B cell (primary cell): ENCODE data around the gene MAP7D1.

ENCODE experiments used
- CTCF ChIP-seq: fragments of 200-600 bp; IDR thresholded peaks from one replicate; pipeline ENCODE4 v1.8.0; 2022; ENCODE audit warnings: antibody characterized with exemption, mild to moderate bottlenecking
- EZH2 ChIP-seq: IDR thresholded peaks from 2 replicates; pipeline ENCODE4 v1.6.1; 2012; ENCODE audit warnings: borderline replicate concordance, low read depth, mild to moderate bottlenecking, moderate library complexity, low read length; ENCODE audit not compliant: insufficient read depth, poor library complexity, severe bottlenecking

- TF ChIP-seq CTCF (no peak), EZH2 (no peak)
These were observed 7.5 kb downstream of the MAP7D1 start for GRCh38 chr1:36163426-36163825.
